Kidney (tissue), 14 donors: Measurements from ENCODE around the gene KCNAB1. TPM values are rescaled to one million over a fixed set of nuclear protein-coding genes. Genes with fewer than 3 reads are reported as not detected.

ENCODE experiments used
- DNase-seq, 5 donors: peaks; one replicate each; pipeline ENCODE4 v3.0.0-alpha.2; 2013 to 2020
- FAIRE-seq: peaks from 2 replicates; lab custom pipeline; 2012; peaks lifted over from hg19 to GRCh38; lab: Jason Lieb, UNC
- H3K27ac ChIP-seq, 2 donors: one replicate each; pipeline ENCODE4 v1.7.0; 2013; ENCODE audit warnings: low read depth in 2 of 2, low read length in 2 of 2, inconsistent platforms in 1 of 2
- H3K27me3 ChIP-seq: one replicate; pipeline ENCODE4 v1.7.1; 2013; ENCODE audit warnings: low read length, inconsistent platforms; ENCODE audit not compliant: control insufficient read depth, insufficient read depth
- H3K36me3 ChIP-seq, 3 donors: one replicate each; pipeline versions ENCODE4 v1.7.0 to v1.7.1; 2013; ENCODE audit warnings: low read length in 3 of 3, control low read depth in 1 of 3, inconsistent platforms in 1 of 3; ENCODE audit not compliant: insufficient read depth in 3 of 3, control insufficient read depth in 2 of 3
- H3K4me1 ChIP-seq, 3 donors: one replicate each; pipeline versions ENCODE4 v1.7.0 to v1.7.1; 2013; ENCODE audit warnings: low read length in 3 of 3, inconsistent platforms in 1 of 3, low read depth in 1 of 3; ENCODE audit not compliant: control insufficient read depth in 2 of 3, insufficient read depth in 2 of 3
- H3K4me3 ChIP-seq, 3 donors: one replicate each; pipeline versions ENCODE4 v1.7.0 to v1.8.1; 2013; ENCODE audit warnings: low read length in 3 of 3, control low read depth in 1 of 3, inconsistent platforms in 1 of 3
- H3K9ac ChIP-seq, 3 donors: one replicate each; pipeline versions ENCODE4 v1.7.0 to v1.7.1; 2013; ENCODE audit warnings: low read length in 3 of 3, control low read depth in 1 of 3, inconsistent platforms in 1 of 3
- H3K9me3 ChIP-seq, 3 donors: one replicate each; pipeline versions ENCODE4 v1.7.0 to v1.7.1; 2013; ENCODE audit warnings: low read length in 3 of 3, control low read depth in 1 of 3, inconsistent platforms in 1 of 3; ENCODE audit not compliant: control insufficient read depth in 2 of 3, insufficient read depth in 1 of 3
- intact Hi-C: fragments of 100-400 bp; cut with DNase I; formaldehyde crosslinking; loops from one replicate; pipeline ENCODE4 v1.11.1; 2022
- polyA plus RNA-seq: library from polyadenylated mRNA; stranded (reverse); fragments of 350-450 nt; fragmentation: Illumina TruSeq; extraction: RNeasy Lipid Tissue Mini Kit (QIAGEN cat#74804); gene quantifications from one replicate; pipeline ENCODE4 v1.2.3, GENCODE V29; 2014; ENCODE audit warnings: low read depth, low replicate concordance; ENCODE audit not compliant: insufficient read depth
- total RNA-seq: library from RNA; stranded (reverse); fragmentation: NEBNext Ultra II Directional; extraction: Animal tissue kit (Norgen Biotek cat#: 25700); gene quantifications from one replicate; pipeline ENCODE4 v1.2.1, GENCODE V29; 2021
- TF ChIP-seq, protein P1 (sequence below): IDR thresholded peaks from 3 replicates; pipeline ENCODE4 v1.5.1; 2012; ENCODE audit warnings: mild to moderate bottlenecking, moderate library complexity, borderline replicate concordance; ENCODE audit not compliant: insufficient read depth; ENCODE audit errors: extremely low read depth
- donor health status: control.
- donor health status: control.
- donor health status: control.
- donor health status: control.
- donor health status: control.
- donor health status: DM: yes; HTN: yes; CAD: no.
- donor health status: Normal renal cell carcinoma (clear cell type).

Gene KCNAB1
- total and polyA plus RNA-seq, 2 donors from 2014 or later: 1.7 to 6.6 TPM

DNA sequence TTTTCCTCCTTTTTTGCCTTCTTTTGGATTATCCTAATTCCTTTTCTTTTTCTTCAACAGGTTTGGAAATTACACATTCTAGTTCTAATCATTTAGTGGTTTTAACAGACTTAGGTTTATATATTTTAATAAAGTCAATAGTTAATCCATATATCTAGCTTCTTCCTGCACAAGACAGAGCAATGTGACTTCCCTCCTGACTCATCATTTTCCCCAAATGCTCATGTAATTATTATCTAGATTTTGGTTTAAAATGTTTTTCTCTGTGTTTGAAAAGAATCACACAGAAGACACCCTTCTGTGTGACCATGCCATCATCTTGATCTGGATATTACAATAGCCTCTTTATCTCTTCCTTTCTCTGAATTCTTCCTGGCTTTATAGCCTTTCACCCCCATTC, 463.1 kb downstream of the KCNAB1 start:
- no peak for FAIRE-seq
- peaks cover 0 to 15% (median 2%) of the 10 kb centered on the region in 3 donors for H3K4me1 ChIP-seq
- no peak for DNase-seq
- no peaks in the 10 kb centered on the region for H3K27me3 ChIP-seq
- H3K9ac ChIP-seq: no peak overlapping the region
- no peaks in the 10 kb centered on the region for H3K36me3 ChIP-seq
- H3K4me3 ChIP-seq: no peak overlapping the region
- TF ChIP-seq, protein P1, sequence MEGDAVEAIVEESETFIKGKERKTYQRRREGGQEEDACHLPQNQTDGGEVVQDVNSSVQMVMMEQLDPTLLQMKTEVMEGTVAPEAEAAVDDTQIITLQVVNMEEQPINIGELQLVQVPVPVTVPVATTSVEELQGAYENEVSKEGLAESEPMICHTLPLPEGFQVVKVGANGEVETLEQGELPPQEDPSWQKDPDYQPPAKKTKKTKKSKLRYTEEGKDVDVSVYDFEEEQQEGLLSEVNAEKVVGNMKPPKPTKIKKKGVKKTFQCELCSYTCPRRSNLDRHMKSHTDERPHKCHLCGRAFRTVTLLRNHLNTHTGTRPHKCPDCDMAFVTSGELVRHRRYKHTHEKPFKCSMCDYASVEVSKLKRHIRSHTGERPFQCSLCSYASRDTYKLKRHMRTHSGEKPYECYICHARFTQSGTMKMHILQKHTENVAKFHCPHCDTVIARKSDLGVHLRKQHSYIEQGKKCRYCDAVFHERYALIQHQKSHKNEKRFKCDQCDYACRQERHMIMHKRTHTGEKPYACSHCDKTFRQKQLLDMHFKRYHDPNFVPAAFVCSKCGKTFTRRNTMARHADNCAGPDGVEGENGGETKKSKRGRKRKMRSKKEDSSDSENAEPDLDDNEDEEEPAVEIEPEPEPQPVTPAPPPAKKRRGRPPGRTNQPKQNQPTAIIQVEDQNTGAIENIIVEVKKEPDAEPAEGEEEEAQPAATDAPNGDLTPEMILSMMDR: no peak
- intact Hi-C loops: no loop called here
- no peaks in the 10 kb centered on the region for H3K9me3 ChIP-seq
- H3K27ac ChIP-seq: no peak overlapping the region

DNA sequence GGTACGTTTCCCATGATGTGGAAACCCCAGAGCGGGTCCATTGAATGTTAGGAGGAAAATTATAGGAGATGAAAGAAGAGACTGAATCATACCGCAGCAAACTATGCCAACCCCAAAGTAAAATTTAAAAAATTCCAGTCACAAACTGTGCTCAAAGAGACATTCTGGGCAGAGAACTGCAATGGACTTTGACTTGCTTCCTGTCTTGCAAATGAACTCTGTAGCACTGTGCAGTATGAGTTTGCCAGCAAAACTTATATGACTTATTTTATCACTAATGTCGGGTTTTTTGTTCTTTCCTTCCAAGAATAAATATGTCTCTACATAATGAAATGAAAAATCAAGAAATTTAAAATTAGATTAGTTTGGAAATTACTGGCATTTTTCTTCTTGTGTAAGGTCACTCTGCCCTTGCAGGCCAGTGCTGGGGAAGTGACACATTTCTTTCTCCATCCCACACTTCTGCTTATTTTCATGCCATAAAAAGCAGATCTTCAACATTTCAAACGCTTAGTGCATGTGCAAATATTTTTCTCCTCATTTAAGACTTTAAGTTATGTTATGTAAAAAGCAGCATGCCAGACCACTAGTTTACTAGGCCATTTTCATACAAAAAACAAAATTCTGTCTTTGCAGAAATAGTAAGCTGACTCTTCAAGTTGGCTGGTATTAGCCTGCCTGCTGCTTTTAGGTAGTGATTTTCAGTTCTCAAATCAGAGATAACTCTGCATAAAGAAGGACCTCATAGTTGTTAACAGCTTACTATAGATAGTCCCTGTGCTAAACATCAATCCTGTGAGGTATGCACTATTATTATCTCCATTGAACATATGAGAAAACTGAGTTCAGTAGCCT, 466.8 kb downstream of the KCNAB1 start:
- H3K36me3 ChIP-seq: no peaks in the 10 kb centered on the region
- H3K4me3 ChIP-seq: no peak overlapping the region
- no peaks in the 10 kb centered on the region for H3K9me3 ChIP-seq
- peaks cover 0 to 15% (median 2%) of the 10 kb centered on the region in 3 donors for H3K4me1 ChIP-seq
- DNase-seq: no peak
- intact Hi-C loops: no loop called here
- no peaks in the 10 kb centered on the region for H3K27me3 ChIP-seq
- TF ChIP-seq, protein P1: no peak
- H3K27ac ChIP-seq: peak overlapping the region in 1 of 2 donors; percentile 41
- H3K9ac ChIP-seq: no peak overlapping the region
- FAIRE-seq: no peak

DNA sequence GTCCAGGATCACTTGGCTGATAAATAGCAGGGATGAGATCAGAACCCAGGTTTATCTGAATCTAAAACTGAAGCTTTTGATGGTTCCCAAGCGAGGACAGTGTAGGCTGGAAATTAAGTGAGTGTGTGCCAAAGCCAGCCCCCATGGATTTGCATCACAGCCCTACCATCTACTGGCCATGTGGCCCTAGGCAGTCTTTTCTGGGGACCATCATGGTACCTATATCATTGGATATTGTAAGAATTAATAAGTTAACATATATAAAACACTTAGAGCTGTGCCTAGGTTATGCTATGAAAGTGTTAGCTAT, 467.3 kb downstream of the KCNAB1 start:
- peaks cover 0 to 18% (median 2%) of the 10 kb centered on the region in 3 donors for H3K4me1 ChIP-seq
- H3K27ac ChIP-seq: peak overlapping the region in 1 of 2 donors; percentile 8
- H3K9me3 ChIP-seq: no peaks in the 10 kb centered on the region
- FAIRE-seq (no peak), DNase-seq (no peak)
- H3K36me3 ChIP-seq: no peaks in the 10 kb centered on the region
- no peaks in the 10 kb centered on the region for H3K27me3 ChIP-seq
- no peak overlapping the region for H3K4me3 ChIP-seq
- intact Hi-C loops: no loop called here
- no peak overlapping the region for H3K9ac ChIP-seq
- TF ChIP-seq, protein P1: no peak

Other genes with a start within 250 kb of the KCNAB1 start
- gene GMPS, start 249.9 kb upstream of the KCNAB1 start, total RNA-seq: 43.9 TPM
- gene GMPS, start 249.9 kb upstream of the KCNAB1 start, polyA plus RNA-seq: 21.1 TPM